Fibroblast of villous mesenchyme (primary cell): ENCODE data around the gene CASTOR1. TPM values are rescaled to one million over a fixed set of nuclear protein-coding genes. Genes with fewer than 3 reads are reported as not detected.

Source experiments
- DNase-seq: peaks from one replicate; pipeline ENCODE4 v3.0.0-alpha.2; 2010; ENCODE audit warnings: low read depth
- H3K4me3 ChIP-seq: 2 replicates; pipeline ENCODE4 v1.5.1; 2011; ENCODE audit warnings: low read depth, mild to moderate bottlenecking, low read length
- CTCF ChIP-seq: IDR thresholded peaks from 2 replicates; pipeline ENCODE4 v1.5.1; 2012; ENCODE audit warnings: low read depth, mild to moderate bottlenecking, low read length; ENCODE audit not compliant: insufficient read depth
- total RNA-seq: library from RNA; depleted of rRNA; stranded (reverse); fragments of >200 nt; gene quantifications from 2 replicates; pipeline ENCODE4 v1.2.3, GENCODE V29; 2012

Gene CASTOR1
- total RNA-seq, 1 donor: 4.3 TPM

- no peak for TF ChIP-seq CTCF
- peak within 1 kb of the TSS; percentile 70 for H3K4me3 ChIP-seq
- DNase-seq: peak; percentile 72
Observed at GRCh38 chr22:30245985-30246813, 43.1 kb downstream of the CASTOR1 start, which contains the start of gene LIF. TSS of gene LIF (minus strand) at chr22:30246759. CDS start at chr22:30246695, 64 bp downstream.

- peak overlapping the region; percentile 70 for H3K4me3 ChIP-seq
- TF ChIP-seq CTCF: no peak
- no peak for DNase-seq
Observed at GRCh38 chr22:30245181-30245984, 43.9 kb downstream of the CASTOR1 start.

- no peak overlapping the region for H3K4me3 ChIP-seq
- no peak for DNase-seq
- TF ChIP-seq CTCF: no peak
Observed at GRCh38 chr22:30244641-30245040, 44.7 kb downstream of the CASTOR1 start.

GRCh38 chr22:30244066-30244465 lies 45.2 kb downstream of the CASTOR1 start:
- no peak for DNase-seq
- no peak overlapping the region for H3K4me3 ChIP-seq
- TF ChIP-seq CTCF: no peak

GRCh38 chr22:30243661-30244060 lies 45.6 kb downstream of the CASTOR1 start:
- DNase-seq: no peak
- no peak overlapping the region for H3K4me3 ChIP-seq
- no peak for TF ChIP-seq CTCF

GRCh38 chr22:30241576-30242371 lies 47.5 kb downstream of the CASTOR1 start:
- no peak for TF ChIP-seq CTCF
- DNase-seq: no peak
- H3K4me3 ChIP-seq: no peak overlapping the region
